SIG-M5 treated with dmso at 0.1 percent for 504 hours (cell line): ENCODE data around the gene SCAMP2.

Experiments used
- DNase-seq: peaks from one replicate; lab custom pipeline; 2025; ENCODE audit not compliant: unreplicated experiment; lab: John Stamatoyannopoulos, UW

The SCAMP2 gene

DNA sequence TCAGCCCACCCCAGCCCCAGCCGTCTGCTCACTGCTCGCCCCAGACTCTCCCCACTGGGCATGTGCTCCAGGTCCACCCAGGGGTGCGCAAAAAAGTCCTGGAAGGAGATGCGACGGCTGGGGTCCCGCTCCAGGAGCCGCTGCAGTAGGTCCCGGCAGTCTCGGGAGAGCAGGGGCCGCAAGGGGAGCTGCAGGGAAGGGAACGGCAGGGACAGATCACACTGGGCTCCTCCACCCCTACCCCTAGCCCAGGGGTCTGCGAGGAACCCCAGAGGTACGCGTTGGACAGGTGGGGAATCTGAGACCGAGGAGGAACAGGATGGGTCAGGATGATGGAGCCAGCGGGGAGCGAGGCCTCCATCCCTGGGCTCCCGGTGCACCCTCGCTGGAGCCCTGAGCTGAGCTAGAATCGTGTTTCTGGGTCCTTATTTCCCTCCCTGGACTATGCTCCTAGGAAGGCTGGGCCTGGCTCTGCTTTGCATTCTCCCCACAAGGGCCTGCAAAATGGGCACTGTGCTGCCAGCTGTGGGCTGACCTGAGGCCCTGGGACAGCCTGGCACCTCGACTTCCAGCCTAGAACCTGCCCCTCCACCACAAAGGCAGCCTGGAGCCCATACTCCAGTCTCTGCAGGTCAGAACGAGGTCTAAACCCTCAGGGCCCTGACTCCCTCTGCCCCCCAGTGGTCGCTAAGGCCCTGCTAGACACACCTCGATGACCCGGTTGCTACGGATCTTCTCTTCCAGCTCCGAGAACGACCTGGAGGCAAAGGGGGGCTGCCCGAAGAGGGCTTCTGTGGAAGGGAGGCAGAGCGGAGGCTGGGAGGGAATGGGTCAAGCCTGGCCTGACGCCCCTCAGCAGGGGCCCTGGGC is 33.4 kb downstream of the SCAMP2 start:
- no peak for DNase-seq

DNA sequence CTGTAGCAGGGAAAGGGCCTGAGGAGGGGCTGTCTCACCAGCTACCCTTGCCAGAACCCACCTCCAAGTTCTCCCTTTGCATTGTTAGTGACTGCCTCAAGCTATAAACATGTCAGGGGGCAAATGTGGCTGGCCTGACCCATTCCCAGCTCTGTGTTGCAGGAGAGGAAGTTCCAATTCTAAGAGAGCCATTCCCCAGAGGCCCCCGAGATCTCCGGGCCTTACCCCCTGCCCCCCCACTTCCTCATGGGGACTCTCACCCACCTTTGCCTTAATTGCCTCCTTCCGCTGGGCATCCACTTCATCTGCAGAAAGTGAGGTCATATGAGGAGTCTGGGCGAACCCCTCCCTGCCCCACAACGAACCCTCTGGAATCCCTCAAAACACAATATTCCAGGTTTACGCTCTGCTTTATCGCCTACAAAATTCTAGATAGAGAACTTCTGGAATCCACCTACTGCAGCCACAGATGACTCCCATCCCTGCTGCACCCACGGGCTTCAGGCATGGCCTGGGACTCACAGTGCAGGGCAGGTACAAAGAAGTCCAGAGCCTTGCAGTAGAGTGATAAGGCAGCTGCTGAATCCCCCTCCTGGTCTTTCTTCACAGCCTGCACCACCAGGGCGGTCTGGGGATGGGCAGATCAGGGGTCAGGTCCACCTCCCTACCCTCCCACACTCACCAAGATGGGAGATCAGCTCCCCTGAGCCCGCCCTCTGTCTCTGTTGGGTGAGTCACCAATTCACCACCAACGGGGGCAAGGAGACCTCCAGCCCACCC is 34.2 kb downstream of the SCAMP2 start:
- DNase-seq, result no peak

DNA sequence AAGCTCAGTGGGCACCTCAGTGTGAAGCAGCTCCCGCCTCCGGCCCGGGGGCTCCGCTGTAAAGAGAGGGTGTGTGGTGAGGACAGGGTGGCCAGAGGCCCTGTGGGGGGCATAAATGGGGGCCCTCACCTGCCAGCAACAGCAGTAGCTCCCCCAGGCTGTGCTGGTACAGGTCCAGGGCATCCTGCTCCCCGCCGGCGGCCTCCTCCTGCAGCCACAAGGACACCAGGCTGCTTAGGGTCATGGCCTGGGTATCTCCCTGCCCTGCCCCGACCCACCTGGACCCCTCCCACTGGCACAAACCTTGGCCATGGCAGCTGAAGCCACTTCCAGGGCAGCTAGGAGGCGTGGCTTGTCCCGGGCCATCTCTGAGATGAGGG is 35.0 kb downstream of the SCAMP2 start:
- no peak for DNase-seq

DNA sequence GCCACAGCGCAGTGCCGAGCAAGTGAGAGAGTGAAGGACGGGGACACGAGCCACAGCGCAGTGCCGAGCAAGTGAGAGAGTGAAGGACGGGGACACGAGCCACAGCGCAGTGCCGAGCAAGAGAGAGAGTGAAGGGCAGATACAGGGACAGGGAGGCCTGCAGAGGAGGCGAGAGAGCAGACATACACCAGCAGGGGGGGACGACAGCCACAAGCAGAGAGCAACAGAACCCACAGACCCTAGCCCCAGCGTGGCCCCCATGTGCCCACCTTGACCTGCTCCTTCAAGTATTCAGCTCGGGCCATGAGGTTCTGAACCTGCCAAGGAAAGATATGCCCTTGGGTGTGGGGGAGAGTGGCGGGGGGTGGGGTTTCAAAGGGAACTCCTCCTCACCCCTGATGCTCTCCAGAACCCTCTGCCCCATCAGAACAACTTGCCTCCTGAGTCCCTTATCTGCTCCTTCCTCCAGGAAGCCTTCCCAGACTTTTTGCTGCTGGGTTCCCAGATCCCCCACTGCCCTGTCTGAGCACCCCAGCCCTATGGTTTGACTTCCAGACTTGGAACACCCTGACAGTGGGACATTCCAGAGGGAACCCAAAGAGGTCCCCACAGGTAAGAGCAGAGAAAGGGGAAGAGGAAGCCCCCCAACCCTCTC is 35.6 kb downstream of the SCAMP2 start:
- no peak for DNase-seq

DNA sequence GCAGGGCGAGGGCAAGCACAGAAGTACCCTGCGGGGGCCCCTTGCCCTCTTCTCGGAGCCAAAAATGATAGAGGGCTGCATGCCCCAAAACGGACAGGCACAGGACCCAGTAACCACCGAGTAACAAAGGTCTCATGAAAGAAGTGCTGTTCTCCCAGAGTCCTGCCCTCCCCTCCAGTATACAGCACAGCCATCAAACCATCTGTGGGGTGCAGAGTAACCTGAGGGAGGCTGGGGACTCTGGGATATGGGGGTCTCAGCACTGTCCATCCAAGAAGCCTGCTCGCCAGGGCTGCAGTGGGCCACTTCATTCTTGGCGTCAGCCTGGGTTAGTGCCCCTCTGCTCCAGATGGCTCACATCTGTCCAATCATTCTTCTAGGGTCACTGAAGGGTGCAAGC is 36.3 kb downstream of the SCAMP2 start:
- DNase-seq, result no peak

DNA sequence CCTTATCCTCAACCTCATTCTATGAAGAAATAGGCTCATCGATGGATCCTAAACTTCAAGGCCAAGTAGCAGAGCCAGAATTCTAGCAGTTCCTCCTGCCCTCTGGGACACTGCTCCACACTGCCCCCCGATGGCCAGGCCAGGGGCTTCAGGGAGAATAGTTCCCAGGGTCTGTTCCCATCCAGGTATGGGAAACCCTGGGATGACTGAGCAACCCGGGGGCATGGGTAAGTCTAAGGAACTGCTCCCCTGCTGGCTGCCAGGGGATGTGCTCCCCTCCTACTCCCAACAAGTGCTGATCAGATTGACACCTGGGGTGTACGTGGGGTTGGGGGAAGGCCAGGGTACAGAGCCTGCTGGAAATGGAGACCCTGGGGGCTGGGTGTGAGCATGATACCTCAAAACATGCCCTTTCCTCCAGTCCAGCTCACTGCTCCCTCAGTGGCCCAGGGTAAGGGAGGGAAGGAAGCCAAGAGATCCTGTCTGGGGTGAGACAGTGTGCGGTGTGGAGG is 37.8 kb downstream of the SCAMP2 start:
- peak; percentile 48 for DNase-seq

DNA sequence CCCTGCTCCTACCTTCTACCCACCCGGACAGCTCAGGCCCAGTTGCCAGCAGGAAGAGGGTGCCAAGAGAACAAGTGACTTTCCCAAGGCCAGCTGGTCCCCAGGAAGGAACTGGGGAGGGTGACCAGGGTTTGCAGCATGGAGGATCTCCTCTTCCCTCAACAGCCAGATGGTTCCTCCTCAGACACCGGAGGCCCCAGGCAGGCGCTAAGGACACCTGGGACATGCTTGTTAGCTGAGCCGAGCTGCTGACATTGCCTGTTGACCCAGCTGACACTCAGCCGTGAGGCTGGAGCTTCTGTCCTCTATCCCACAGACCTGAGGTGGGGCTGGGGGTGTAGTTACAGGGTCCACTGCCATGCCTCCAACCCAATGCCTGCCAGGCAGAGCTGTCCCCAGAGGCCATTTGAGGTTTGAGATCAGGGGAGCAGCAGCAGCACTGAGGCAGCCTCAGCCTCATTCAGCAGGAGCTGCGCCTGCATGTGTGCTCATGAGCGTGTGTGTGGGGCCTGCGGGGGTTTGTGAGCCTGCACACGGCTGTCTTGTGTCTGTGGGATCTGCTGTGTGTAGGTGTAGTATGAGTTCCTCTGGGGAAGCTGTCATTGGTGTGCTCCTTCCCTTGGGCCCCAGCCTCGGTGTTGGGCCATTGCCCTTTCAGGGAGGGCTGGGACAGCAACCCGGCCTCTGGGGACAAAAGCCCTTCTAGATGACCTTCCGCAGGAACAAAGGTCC is 39.6 kb downstream of the SCAMP2 start:
- DNase-seq, result no peak

DNA sequence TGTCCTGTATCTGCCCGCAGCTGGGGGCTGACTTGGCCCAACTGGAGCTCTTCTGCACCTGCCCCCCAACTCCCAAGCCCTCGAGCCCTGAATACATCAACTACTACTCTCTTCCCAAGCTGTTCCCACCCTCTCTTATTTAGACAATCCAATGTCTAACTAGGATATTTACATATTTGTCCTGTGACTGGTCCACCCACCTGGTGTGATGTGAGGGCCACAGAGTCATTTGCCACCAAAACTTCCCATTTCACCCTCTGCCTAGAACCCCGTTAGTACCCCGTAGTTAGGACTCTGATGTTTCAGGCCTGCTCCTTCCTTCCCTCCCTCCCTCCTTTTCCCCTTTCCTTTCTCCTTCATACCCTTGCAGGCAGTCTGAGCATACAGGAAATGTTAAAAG is 40.3 kb downstream of the SCAMP2 start:
- DNase-seq, result no peak

DNA sequence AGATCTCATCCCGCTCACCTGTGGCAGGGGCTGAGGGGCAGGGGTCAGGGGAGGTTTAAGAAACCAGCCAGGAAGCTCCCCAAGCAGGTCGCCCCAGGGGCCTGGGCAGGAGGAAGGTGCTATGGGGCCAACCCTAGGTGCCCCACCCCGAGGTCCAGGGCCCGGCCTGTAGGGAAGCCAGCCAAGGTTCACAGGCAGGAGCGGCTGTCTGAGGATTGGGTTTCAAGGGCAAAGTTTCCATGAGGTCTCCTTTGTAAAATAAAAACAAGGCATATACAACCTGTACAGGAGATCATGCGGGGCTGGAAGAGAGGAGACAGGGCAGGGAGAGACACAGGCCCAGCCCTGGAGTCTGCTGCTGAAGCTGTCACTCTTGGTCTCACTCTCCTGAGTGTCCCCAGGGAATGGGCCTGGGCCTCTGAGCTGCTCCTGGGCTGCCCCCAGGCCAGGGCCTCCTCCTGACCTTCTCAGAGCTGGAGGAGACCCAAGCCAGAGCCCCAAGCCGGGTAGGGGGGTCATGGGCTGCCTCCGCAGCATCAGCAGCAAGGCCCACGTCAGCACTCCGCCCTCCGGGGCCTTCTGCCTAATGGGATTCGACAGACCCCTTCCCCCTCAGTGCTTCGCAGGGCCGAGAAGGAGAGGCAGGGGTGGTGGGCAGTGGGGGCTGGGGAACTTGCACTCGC is 41.2 kb downstream of the SCAMP2 start:
- no peak for DNase-seq

DNA sequence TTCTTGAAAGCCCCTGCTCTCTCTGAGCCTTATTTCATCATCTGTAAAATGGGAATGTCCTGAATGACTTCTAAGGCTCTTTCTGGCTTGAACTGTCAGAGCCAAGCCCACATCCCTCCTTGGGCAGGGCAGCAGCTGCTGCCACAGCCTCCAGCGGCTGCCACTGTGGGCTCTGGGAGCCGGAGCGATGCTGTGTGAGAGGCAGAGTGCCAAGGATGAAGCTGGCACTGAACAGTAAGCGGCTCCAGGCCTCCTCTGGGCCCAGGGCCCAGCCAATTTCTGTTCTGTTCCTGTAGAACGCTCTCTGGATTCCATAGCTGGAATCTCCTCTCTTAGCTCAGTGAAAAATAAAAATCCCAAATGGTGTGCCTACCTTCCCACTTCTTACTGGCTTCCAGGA is 42.3 kb downstream of the SCAMP2 start:
- DNase-seq, result no peak

DNA sequence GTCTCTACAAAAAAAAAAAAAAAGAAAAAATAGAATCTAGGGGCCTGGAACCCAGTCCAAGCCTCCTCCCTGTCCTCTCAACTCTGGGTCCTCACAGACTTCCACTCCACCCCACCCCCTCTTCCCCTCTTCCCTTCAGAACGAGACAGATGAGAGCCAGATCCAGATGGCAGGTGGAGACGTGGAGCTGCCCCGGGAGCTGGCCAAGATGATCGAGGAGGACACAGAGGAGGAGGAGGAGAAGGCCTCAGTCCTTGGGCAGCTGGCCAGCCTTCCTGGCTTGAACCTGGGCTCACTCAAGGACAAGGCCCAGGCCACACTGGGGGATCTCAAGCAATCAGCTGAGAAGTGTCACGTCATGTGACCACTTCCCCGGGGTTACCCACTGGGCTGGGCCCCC is 43.2 kb downstream of the SCAMP2 start:
- DNase-seq, result no peak

DNA sequence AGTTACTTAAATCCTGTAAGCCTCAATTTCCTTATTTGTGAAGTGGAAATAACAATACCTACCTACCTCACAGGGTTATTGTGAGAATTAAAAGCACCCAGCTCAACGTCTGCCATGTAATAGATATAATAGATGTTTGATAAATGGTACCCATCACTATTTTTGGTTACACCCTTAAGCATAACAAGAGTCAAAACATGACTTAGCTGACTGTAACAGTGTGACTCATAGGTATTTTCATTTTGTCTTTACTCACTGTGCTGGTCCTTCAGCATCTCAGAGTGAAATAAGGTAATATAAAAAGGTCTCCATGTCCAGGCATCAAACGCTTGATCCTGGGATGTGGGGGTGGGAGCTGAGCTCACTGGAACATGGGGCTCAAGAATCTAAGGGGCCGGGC is 43.7 kb downstream of the SCAMP2 start:
- no peak for DNase-seq

DNA sequence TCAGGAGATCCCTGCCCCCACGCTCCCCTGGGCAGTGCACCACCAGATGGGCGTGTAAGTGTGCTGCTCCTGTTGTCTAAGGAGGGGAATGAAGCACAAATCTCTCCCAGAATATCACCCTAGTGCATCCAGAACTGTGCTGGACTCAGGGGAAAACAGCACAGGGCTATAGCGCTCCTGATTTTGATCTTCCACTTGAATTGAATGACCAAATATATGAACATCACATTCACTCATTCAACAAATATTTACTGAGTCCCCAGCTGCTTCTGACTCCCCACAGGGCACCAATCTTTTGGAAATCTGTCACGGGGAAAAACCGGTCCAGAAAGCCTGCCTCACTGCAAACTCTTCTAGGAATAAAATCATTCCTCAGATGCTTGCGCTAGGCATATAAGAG is 44.3 kb downstream of the SCAMP2 start:
- no peak for DNase-seq

DNA sequence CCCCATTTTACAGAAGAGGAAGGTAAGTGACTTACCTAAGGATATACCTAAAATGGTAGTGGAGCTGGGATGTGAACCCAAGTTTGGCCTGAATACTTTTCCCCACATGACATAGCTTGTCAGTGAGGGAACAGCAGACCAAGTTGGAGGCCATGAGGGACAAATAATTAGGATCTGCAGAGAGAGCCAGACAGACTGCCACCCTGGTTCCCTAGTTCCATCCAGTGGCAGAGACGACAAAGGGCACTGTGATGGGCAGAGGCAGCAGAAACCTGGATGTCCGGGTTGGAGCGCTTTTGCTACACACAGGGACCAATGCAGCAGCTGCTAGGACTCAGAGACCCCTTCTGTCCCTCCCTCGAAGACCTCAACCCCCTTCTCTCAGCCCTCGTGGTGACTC is 45.6 kb downstream of the SCAMP2 start:
- DNase-seq, result no peak

DNA sequence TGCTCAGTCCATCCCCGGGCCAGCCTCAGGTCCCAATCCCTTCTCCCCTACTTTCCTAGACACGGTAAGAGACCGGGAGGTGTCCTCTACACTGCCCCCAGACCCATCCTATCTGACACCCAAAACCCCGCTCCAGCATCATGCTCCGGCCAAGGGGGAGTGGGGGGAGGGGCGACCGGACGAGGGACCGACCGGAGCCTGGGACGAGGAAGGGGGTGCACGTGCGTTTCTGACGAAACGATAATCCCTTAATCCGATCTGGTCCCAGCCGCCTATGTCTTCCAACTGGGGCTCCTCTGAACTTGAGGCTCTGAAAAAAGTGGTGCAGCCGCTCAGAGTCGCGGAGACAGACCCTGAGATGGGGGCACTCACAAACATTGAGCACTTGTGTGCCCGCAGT is 46.2 kb downstream of the SCAMP2 start:
- DNase-seq, result no peak

DNA sequence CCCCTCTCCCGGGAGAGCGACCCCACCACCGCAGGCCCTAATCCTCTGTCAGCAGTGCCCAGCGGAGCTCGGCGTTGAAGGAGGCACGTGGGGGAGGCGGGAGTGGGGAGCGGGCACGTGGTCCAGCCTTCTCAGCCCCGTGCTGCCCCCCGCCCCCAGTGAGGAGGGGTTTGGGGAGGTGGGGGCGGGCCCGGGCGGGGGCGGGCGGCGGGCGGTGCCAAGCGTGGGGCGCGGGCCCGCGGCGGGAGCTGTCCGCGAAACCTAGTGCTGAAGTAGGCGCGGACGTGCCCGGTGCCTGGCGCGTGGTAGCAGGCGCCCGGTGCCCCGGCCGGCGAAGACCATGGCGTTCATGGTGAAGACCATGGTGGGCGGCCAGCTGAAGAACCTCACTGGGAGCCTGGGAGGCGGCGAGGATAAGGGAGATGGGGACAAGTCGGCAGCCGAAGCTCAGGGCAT is 46.8 kb downstream of the SCAMP2 start, which contains the start of gene CPLX3:
Gene CPLX3, plus strand, starts transcription at position 264 of the 456 bp plus-strand sequence. Its CDS starts 77 bp downstream, at position 341.
- no peak for DNase-seq

DNA sequence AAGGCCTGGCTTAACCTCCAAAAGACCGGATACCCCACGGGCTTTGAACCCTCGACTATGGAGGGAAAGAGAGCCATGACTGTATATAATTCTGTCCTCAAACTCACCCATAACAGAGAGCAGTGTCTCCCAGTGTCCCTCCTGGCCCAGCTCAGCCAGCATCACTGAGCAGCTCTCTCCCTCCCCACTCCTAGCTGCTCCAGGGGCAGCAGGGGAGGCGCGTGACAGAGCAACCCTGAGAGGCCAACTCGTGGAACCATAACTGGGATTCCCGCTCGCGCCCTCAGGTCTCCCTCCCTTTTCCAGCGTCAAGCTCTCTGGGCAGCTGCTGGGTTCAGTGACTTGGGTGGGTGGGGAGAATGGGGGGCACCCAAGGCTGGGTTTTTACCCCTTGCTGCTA is 47.3 kb downstream of the SCAMP2 start:
- no peak for DNase-seq

DNA sequence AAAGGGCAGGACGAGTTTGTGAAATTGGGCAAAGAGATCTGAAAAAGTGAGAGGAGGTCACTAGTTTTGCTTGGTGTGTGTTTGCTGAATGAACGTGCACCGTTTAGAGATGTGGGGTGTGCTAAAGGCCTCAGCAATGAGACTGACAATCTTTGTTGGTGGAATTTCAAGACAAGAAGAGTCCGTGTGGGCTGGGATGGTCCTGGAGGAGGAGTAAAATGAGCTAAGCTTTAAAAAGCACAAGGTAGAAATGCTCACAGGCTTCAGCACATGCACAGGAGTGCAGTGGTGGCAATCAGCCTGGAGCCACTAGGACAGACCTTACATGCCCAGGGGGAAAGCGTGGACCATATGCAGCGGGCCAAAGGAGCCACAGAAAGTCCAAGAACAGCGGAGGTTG is 48.2 kb downstream of the SCAMP2 start:
- DNase-seq, result no peak

DNA sequence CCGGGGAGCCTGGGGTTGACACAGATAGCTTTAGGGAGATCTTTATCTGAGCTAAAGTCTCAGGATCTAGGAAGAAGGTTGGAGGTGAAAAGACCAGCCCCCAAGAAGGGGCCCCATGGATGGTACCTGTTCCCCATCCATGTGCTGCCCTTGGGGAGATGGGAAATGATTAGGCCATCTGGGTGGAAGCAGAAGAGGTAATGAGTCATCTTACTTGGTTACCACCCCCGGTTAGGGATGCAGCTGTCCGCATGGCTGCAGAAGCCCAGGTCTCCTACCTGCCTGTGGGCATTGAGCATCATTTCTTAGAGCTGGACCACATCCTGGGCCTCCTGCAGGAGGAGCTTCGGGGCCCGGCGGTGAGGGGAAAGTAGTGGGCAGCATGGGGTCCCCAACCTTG is 49.8 kb downstream of the SCAMP2 start:
- no peak for DNase-seq

DNA sequence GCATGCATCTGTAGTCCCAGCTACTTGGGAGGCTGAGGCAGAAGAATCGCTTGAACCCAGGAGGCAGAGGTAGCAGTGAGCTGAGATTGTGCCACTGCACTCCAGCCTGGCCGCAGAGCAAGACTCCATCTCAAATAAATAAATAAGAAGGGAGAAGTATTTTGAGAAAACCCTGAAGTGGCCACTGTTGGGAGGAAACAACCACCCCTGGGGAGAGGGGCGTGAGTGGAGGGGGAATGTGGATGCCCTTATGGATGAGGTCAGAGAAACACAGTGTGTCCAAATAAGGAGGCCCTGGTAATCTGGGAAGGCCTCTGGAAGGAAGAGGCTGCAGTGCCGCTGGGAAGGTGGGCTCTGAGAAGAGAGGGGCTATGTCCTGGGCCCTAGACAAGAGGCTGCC is 50.9 kb downstream of the SCAMP2 start:
- DNase-seq, result no peak
